Cortex of kidney (tissue), 1 donor: ENCODE results near the gene SLC16A4.
"Not testable (repeated sequence)": the region's sequence is repeated elsewhere in the genome, so short reads cannot be mapped to it uniquely, and the experiment has no call there.

Experiments used
- DNase-seq: peaks from one replicate; lab custom pipeline; 2025; lab: John Stamatoyannopoulos, UW

The SLC16A4 gene

GRCh38 chr1:110408488-110408887 lies 17.7 kb upstream of the SLC16A4 start:
- DNase-seq, result no peak

GRCh38 chr1:110407260-110408210 lies 16.7 kb upstream of the SLC16A4 start, which contains the start of gene LAMTOR5:
TSS of gene LAMTOR5 (minus strand) at chr1:110407694. CDS start at chr1:110407620, 74 bp downstream.
- peak; percentile 28 for DNase-seq

- not testable (repeated sequence) for DNase-seq
These were observed 15.6 kb upstream of the SLC16A4 start for GRCh38 chr1:110406407-110406806.

- DNase-seq, result no peak
These were observed 13.6 kb upstream of the SLC16A4 start for GRCh38 chr1:110404401-110404800.

GRCh38 chr1:110403805-110404204 lies 13.0 kb upstream of the SLC16A4 start:
- no peak for DNase-seq

GRCh38 chr1:110396259-110396958 lies 5.6 kb upstream of the SLC16A4 start:
- not testable (repeated sequence) for DNase-seq

GRCh38 chr1:110394493-110394820 lies 3.6 kb upstream of the SLC16A4 start:
- no peak for DNase-seq

- DNase-seq, result no peak
These were observed 3.1 kb upstream of the SLC16A4 start for GRCh38 chr1:110393691-110394492.

- no peak for DNase-seq
These were observed 2.5 kb upstream of the SLC16A4 start for GRCh38 chr1:110393286-110393685.

- no peak for DNase-seq
These were observed 730 bp downstream of the SLC16A4 start for GRCh38 chr1:110390096-110390495.

GRCh38 chr1:110387048-110387754 lies 3.6 kb downstream of the SLC16A4 start:
- DNase-seq, result no peak

GRCh38 chr1:110385369-110385768 lies 5.5 kb downstream of the SLC16A4 start:
- DNase-seq, result no peak

GRCh38 chr1:110384581-110385321 lies 6.1 kb downstream of the SLC16A4 start:
- no peak for DNase-seq

GRCh38 chr1:110383251-110383990 lies 7.4 kb downstream of the SLC16A4 start:
- DNase-seq, result no peak

- DNase-seq, result no peak
These were observed 10.0 kb downstream of the SLC16A4 start for GRCh38 chr1:110380672-110381283.

GRCh38 chr1:110375490-110375889 lies 15.3 kb downstream of the SLC16A4 start:
- no peak for DNase-seq

GRCh38 chr1:110370827-110371226 lies 20.0 kb downstream of the SLC16A4 start:
- DNase-seq, result no peak

- no peak for DNase-seq
These were observed 26.6 kb downstream of the SLC16A4 start for GRCh38 chr1:110364221-110364620.

- DNase-seq, result no peak
These were observed 29.0 kb downstream of the SLC16A4 start for GRCh38 chr1:110361856-110362255.

- DNase-seq, result no peak
These were observed 30.4 kb downstream of the SLC16A4 start for GRCh38 chr1:110360431-110360830.
